ENCODE results near the gene TGFBR2.
A peak's percentile ranks its signal among the peaks of the same experiment; 100 is the strongest.

- peak; percentile 11 to 53 for TF ChIP-seq CTCF (conservative IDR thresholded peaks at IDR 0.05 in 1 of 2, IDR thresholded peaks at IDR 0.05 in 1 of 2; ENCODE audit: extremely low read depth in 1 of 2, insufficient read depth in 1 of 2, low read depth in 1 of 2, low read length in 2 of 2)
- TF ChIP-seq EZH2 (IDR thresholded peaks at IDR 0.05; ENCODE audit: borderline replicate concordance, low read length): no peak
These were observed 22.6 kb downstream of the TGFBR2 start for GRCh38 chr3:30628901-30629590.
